ENCODE data around the gene FOXA2.

FOXA2 gene

DNA sequence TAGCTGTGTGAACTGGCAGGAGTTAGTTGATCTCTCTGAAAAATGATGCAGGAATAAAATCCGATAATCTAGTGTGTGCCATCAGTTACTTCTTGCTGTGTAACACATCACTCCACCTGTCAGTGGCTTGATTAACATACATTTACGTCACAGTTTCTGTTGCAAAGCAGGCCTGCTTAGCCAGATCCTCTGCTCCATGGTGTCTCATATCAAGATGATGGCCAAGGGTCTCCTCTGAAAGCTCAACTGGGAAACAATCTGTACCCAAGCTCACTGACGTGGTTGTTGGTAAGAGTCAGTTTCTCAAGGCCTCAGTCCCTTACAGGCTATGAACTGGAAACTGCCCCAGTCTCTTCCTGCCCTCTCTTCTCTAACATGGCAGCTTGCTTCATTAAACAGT, 51.8 kb downstream of the FOXA2 start:
- TF ChIP-seq CTCF (IDR thresholded peaks at IDR 0.05; ENCODE audit: borderline replicate concordance, insufficient read depth, low read depth, low read length), result no peak
- no peak overlapping the region for H3K4me3 ChIP-seq (ENCODE audit: low read depth, low read length)

DNA sequence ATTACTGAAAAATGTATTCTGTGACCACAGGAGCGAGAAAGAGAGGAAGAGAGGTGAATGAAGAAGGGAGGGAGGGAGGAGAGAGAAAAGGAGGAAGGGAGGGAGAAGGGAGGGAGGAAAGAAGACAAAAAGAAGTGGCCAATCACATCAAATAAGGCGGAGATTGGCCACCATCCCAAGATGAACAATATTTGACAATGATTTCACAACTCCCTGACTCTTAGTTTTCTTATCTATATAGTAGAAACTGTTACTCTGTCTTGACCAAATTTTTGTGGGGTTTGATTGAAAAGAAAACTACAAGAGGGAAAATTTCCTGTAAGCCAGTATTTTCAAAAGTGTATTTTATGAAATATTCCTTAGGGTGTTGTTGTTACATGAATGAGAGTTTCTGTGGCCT, 52.6 kb downstream of the FOXA2 start:
- no peak for TF ChIP-seq CTCF (IDR thresholded peaks at IDR 0.05; ENCODE audit: borderline replicate concordance, insufficient read depth, low read depth, low read length)
- no peak overlapping the region for H3K4me3 ChIP-seq (ENCODE audit: low read depth, low read length)

DNA sequence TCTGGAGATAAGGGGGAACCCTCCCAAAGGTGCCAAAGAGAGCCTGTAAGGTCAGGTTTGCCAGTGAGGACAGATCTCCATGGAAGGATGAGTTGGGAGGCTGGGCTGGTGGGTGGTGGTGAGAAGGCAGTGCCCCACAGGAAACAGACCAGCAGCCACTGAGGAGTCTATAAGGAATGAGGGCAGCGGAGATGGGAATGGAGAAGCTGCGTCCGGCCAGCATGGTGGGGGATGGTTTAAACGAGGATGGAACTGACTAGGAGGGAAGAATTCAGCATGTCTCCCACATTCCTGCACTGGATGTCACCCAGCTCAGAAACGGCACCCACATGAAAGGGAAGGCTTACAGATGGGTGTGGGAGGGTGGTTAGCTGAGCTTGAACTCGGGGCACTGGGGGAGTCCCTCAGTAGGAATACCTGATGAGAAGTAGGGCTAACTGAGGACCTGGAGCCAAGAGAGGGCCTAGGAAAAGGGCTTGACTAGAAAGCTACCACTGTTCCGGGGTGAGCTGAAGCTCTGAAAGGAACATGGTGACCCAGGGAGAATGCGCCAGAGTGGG, 53.2 kb downstream of the FOXA2 start:
- TF ChIP-seq CTCF (IDR thresholded peaks at IDR 0.05; ENCODE audit: borderline replicate concordance, insufficient read depth, low read depth, low read length), result no peak
- H3K4me3 ChIP-seq (ENCODE audit: low read depth, low read length), result no peak overlapping the region
